GM19467 (cell line): ENCODE data around the gene AFF3.
"Not testable (repeated sequence)": the region's sequence is repeated elsewhere in the genome, so short reads cannot be mapped to it uniquely, and the experiment has no call there.

Experiments used
- ATAC-seq: cut with Tn5 transposase; IDR thresholded peaks from one replicate; pipeline ENCODE4 v1.9.1; 2021; ENCODE audit warnings: mild to moderate bottlenecking, moderate library complexity; ENCODE audit not compliant: unreplicated experiment

The AFF3 gene

GRCh38 chr2:100146657-100146960 lies 4.2 kb upstream of the AFF3 start:
- no peak for ATAC-seq

GRCh38 chr2:100145893-100146656 lies 3.7 kb upstream of the AFF3 start:
- ATAC-seq = no peak

- no peak for ATAC-seq
These were observed 896 bp upstream of the AFF3 start for GRCh38 chr2:100143286-100143685.

- ATAC-seq = no peak
These were observed 484 bp downstream of the AFF3 start for GRCh38 chr2:100141906-100142305.

GRCh38 chr2:100140582-100140981 lies 1.8 kb downstream of the AFF3 start:
- ATAC-seq = no peak

GRCh38 chr2:100137866-100138570 lies 4.4 kb downstream of the AFF3 start:
- no peak for ATAC-seq

GRCh38 chr2:100137318-100137717 lies 5.1 kb downstream of the AFF3 start:
- ATAC-seq = no peak

GRCh38 chr2:100136310-100136709 lies 6.1 kb downstream of the AFF3 start:
- ATAC-seq = no peak

GRCh38 chr2:100135415-100135814 lies 7.0 kb downstream of the AFF3 start:
- no peak for ATAC-seq

GRCh38 chr2:100130595-100131391 lies 11.6 kb downstream of the AFF3 start:
- no peak for ATAC-seq

- ATAC-seq = no peak
These were observed 15.4 kb downstream of the AFF3 start for GRCh38 chr2:100126897-100127401.

GRCh38 chr2:100126201-100126600 lies 16.2 kb downstream of the AFF3 start:
- no peak for ATAC-seq

- ATAC-seq = no peak
These were observed 16.8 kb downstream of the AFF3 start for GRCh38 chr2:100125626-100126025.

- ATAC-seq = no peak
These were observed 17.6 kb downstream of the AFF3 start for GRCh38 chr2:100124761-100125160.

GRCh38 chr2:100121124-100121718 lies 21.2 kb downstream of the AFF3 start:
- no peak for ATAC-seq

GRCh38 chr2:100119235-100119634 lies 23.2 kb downstream of the AFF3 start:
- no peak for ATAC-seq

GRCh38 chr2:100113990-100114433 lies 28.4 kb downstream of the AFF3 start:
- ATAC-seq = no peak

GRCh38 chr2:100110614-100111000 lies 31.8 kb downstream of the AFF3 start:
- ATAC-seq = no peak

GRCh38 chr2:100109986-100110613 lies 32.3 kb downstream of the AFF3 start:
- ATAC-seq = no peak

GRCh38 chr2:100108648-100109020 lies 33.8 kb downstream of the AFF3 start:
- not testable (repeated sequence) for ATAC-seq
